Left renal cortex interstitium (tissue), 4 donors: ENCODE measurements around the gene MYH15. TPM values are rescaled to one million over a fixed set of nuclear protein-coding genes. Genes with fewer than 3 reads are reported as not detected.

Source experiments
- DNase-seq, 4 donors: peaks; one replicate each; pipeline ENCODE4 v3.0.0-alpha.2; 2013; ENCODE audit warnings: low read depth in 4 of 4, low spot score in 2 of 4, missing footprints in 1 of 4
- polyA plus RNA-seq, 4 donors: library from polyadenylated mRNA; unstranded; fragments of 120-200 nt; gene quantifications; one replicate each; pipeline ENCODE4 v1.2.1, GENCODE V29; 2013; ENCODE audit not compliant: insufficient read length in 4 of 4

The MYH15 gene
- polyA plus RNA-seq, 4 donors, result 0.17 to 0.47 (median 0.33) TPM

GRCh38 chr3:108345492-108346205 lies 164.7 kb downstream of the MYH15 start:
- DNase-seq, result no peak

- no peak for DNase-seq
Observed at GRCh38 chr3:108343491-108343890, 166.9 kb downstream of the MYH15 start.

GRCh38 chr3:108342837-108343486 lies 167.4 kb downstream of the MYH15 start:
- no peak for DNase-seq

GRCh38 chr3:108341911-108342310 lies 168.5 kb downstream of the MYH15 start:
- DNase-seq, result no peak

GRCh38 chr3:108338901-108339545 lies 171.4 kb downstream of the MYH15 start:
- no peak for DNase-seq

- no peak for DNase-seq
Observed at GRCh38 chr3:108334701-108335100, 175.7 kb downstream of the MYH15 start.

GRCh38 chr3:108333961-108334360 lies 176.4 kb downstream of the MYH15 start:
- no peak for DNase-seq

GRCh38 chr3:108331792-108332191 lies 178.6 kb downstream of the MYH15 start:
- no peak for DNase-seq

Other genes starting within 250 kb of the MYH15 start
- 10 to 100 TPM; 13.3 to 25.6 (median 17.5) TPM for gene HHLA2, start 214.0 kb downstream of the MYH15 start, polyA plus RNA-seq
- gene CIP2A, start 78.8 kb upstream of the MYH15 start, polyA plus RNA-seq, result 10 to 100 TPM; 17.0 to 20.5 (median 19.1) TPM
- 10 to 100 TPM; 28.3 to 36.9 (median 34.6) TPM for gene DZIP3, start 79.1 kb upstream of the MYH15 start, polyA plus RNA-seq
- gene RETNLB, start 246.8 kb upstream of the MYH15 start, polyA plus RNA-seq, result not detected